ENCODE measurements around the gene TMPRSS12.
"Not testable (repeated sequence)": the region's sequence is repeated elsewhere in the genome, so short reads cannot be mapped to it uniquely, and the experiment has no call there.

Gene TMPRSS12

GRCh38 chr12:50842637-50843493 lies at the start of gene TMPRSS12:
TSS of gene TMPRSS12 (plus strand) at chr12:50842926. CDS start at chr12:50842965, 39 bp downstream.
- no peak for DNase-seq (ENCODE audit: low read depth in 1 of 2, low spot score in 1 of 2)

- no peak for DNase-seq (ENCODE audit: low read depth in 1 of 2, low spot score in 1 of 2)
Measured at GRCh38 chr12:50799908-50800307, 42.8 kb upstream of the TMPRSS12 start.

GRCh38 chr12:50803230-50803875 lies 39.4 kb upstream of the TMPRSS12 start:
- no peak for DNase-seq (ENCODE audit: low read depth in 1 of 2, low spot score in 1 of 2)

GRCh38 chr12:50806176-50806575 lies 36.5 kb upstream of the TMPRSS12 start:
- DNase-seq (ENCODE audit: low read depth in 1 of 2, low spot score in 1 of 2): no peak

- not testable (repeated sequence) for DNase-seq (ENCODE audit: low read depth in 1 of 2, low spot score in 1 of 2)
Measured at GRCh38 chr12:50809131-50809530, 33.6 kb upstream of the TMPRSS12 start.

GRCh38 chr12:50814921-50815320 lies 27.8 kb upstream of the TMPRSS12 start:
- DNase-seq (ENCODE audit: low read depth in 1 of 2, low spot score in 1 of 2): not testable (repeated sequence)

GRCh38 chr12:50820177-50820576 lies 22.5 kb upstream of the TMPRSS12 start:
- no peak for DNase-seq (ENCODE audit: low read depth in 1 of 2, low spot score in 1 of 2)

- no peak for DNase-seq (ENCODE audit: low read depth in 1 of 2, low spot score in 1 of 2)
Measured at GRCh38 chr12:50822082-50822481, 20.6 kb upstream of the TMPRSS12 start.

- DNase-seq (ENCODE audit: low read depth in 1 of 2, low spot score in 1 of 2): not testable (repeated sequence)
Measured at GRCh38 chr12:50823724-50824123, 19.0 kb upstream of the TMPRSS12 start.

GRCh38 chr12:50824914-50825313 lies 17.8 kb upstream of the TMPRSS12 start:
- no peak for DNase-seq (ENCODE audit: low read depth in 1 of 2, low spot score in 1 of 2)

- no peak for DNase-seq (ENCODE audit: low read depth in 1 of 2, low spot score in 1 of 2)
Measured at GRCh38 chr12:50825372-50825838, 17.3 kb upstream of the TMPRSS12 start.

- no peak for DNase-seq (ENCODE audit: low read depth in 1 of 2, low spot score in 1 of 2)
Measured at GRCh38 chr12:50828121-50828520, 14.6 kb upstream of the TMPRSS12 start.

GRCh38 chr12:50828886-50829285 lies 13.8 kb upstream of the TMPRSS12 start:
- DNase-seq (ENCODE audit: low read depth in 1 of 2, low spot score in 1 of 2): no peak

- DNase-seq (ENCODE audit: low read depth in 1 of 2, low spot score in 1 of 2): not testable (repeated sequence)
Measured at GRCh38 chr12:50833801-50834200, 8.9 kb upstream of the TMPRSS12 start.

GRCh38 chr12:50839042-50839441 lies 3.7 kb upstream of the TMPRSS12 start:
- no peak for DNase-seq (ENCODE audit: low read depth in 1 of 2, low spot score in 1 of 2)

- no peak for DNase-seq (ENCODE audit: low read depth in 1 of 2, low spot score in 1 of 2)
Measured at GRCh38 chr12:50840809-50841487, 1.8 kb upstream of the TMPRSS12 start.

- DNase-seq (ENCODE audit: low read depth in 1 of 2, low spot score in 1 of 2): no peak
Measured at GRCh38 chr12:50841716-50842531, 802 bp upstream of the TMPRSS12 start.

GRCh38 chr12:50845021-50845647 lies 2.4 kb downstream of the TMPRSS12 start:
- no peak for DNase-seq (ENCODE audit: low read depth in 1 of 2, low spot score in 1 of 2)

- DNase-seq (ENCODE audit: low read depth in 1 of 2, low spot score in 1 of 2): no peak
Measured at GRCh38 chr12:50848963-50849362, 6.2 kb downstream of the TMPRSS12 start.

- DNase-seq (ENCODE audit: low read depth in 1 of 2, low spot score in 1 of 2): not testable (repeated sequence)
Measured at GRCh38 chr12:50855218-50855617, 12.5 kb downstream of the TMPRSS12 start.

Measured in activated T-helper 1 cell treated with anti-CD3 and anti-CD28 coated beads, Interleukin-2, amount 50 U/mL, for 16 hours (primary cell).